ENCODE measurements around the gene ENTPD5.

- TF ChIP-seq, protein P1, sequence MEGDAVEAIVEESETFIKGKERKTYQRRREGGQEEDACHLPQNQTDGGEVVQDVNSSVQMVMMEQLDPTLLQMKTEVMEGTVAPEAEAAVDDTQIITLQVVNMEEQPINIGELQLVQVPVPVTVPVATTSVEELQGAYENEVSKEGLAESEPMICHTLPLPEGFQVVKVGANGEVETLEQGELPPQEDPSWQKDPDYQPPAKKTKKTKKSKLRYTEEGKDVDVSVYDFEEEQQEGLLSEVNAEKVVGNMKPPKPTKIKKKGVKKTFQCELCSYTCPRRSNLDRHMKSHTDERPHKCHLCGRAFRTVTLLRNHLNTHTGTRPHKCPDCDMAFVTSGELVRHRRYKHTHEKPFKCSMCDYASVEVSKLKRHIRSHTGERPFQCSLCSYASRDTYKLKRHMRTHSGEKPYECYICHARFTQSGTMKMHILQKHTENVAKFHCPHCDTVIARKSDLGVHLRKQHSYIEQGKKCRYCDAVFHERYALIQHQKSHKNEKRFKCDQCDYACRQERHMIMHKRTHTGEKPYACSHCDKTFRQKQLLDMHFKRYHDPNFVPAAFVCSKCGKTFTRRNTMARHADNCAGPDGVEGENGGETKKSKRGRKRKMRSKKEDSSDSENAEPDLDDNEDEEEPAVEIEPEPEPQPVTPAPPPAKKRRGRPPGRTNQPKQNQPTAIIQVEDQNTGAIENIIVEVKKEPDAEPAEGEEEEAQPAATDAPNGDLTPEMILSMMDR (conservative IDR thresholded peaks at IDR 0.05; ENCODE audit: low read length), result no peak
- TF ChIP-seq EZH2phosphoT487 (IDR thresholded peaks at IDR 0.05; ENCODE audit: borderline replicate concordance, low read depth, low read length), result no peak
Observed at GRCh38 chr14:74018586-74019407, at the start of gene ENTPD5, which contains the start of gene BBOF1.

Measured in OCI-LY7 (cell line).